GM21723 (cell line): ENCODE results near the gene CRIM1.
A peak's percentile ranks its signal among the peaks of the same experiment; 100 is the strongest.

Experiments used
- ATAC-seq: cut with Tn5 transposase; IDR thresholded peaks from one replicate; pipeline ENCODE4 v1.9.1; 2021; ENCODE audit warnings: mild to moderate bottlenecking, moderate library complexity; ENCODE audit not compliant: unreplicated experiment

Gene CRIM1

GRCh38 chr2:36480028-36480427 lies 124.5 kb downstream of the CRIM1 start:
- no peak for ATAC-seq

- no peak for ATAC-seq
These were observed 125.1 kb downstream of the CRIM1 start for GRCh38 chr2:36480636-36481035.

DNA sequence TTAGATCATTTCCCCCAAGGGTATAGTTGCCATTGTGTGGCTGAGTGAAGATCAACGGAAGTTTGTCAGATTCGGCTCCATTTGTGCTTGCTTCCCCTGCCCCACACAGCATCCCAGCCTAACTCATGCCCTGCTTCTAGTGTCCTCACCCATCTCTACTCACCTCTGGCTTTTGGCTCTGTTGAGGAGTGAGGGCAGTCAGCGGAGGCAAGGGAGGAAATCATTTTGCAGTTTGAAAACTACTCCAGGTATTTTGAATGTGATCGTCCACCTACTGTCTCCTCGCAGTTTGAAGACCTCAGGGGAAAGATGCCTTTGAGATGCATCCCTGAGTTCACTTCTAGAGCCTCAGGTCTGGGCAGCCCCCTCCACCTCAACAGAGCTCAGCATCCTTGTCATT lies 126.1 kb downstream of the CRIM1 start:
- no peak for ATAC-seq

DNA sequence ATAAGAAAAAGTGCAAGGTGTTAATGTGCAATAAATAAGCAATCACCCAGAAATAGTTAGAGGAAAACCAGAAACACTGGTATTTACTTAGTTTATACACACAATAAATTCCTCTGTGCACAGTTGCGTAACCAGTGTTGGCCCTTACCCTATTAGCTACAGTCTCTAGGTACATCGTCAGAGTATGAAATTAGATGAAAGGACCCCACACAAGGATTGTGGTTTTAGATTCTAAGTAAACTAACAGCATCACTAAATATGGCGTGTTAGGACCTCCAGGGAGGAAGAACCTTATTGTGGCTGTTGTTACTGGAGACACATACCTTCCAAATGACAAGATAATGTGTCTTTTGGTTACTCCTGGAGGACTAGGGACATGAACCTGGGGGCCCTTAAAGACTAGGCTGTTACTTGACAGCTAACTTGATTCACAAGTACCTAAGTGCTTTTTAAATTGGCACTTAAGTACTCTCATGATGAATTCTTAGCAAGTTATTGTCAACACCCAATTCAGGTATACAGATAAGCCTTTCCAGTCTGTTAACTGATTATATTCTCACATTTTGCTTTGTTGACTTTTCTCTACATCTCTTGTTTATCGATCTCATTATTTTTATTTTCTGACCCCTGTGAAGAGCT lies 127.1 kb downstream of the CRIM1 start:
- no peak for ATAC-seq

- no peak for ATAC-seq
These were observed 127.7 kb downstream of the CRIM1 start for GRCh38 chr2:36483290-36483689.

DNA sequence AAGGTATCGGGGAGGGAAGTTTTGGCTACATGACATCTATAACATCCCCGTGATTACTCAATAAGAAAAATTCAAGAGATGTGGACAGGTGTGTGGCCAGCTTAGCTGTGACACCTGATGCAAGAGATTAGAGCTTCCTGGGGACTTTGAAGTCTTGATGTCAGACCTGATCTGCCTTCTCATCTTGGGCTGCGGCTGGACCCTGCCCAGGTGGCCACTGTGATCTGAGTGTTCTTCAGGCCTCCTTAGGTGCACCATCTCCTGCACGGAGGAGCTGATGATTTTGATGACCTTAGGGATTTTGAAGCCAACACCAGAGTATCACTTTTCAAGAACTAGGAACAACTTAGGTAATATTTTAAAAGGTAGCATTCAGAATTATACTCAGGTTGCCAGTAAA lies 128.9 kb downstream of the CRIM1 start:
- no peak for ATAC-seq

- ATAC-seq = no peak
These were observed 129.9 kb downstream of the CRIM1 start for GRCh38 chr2:36485521-36485920.

GRCh38 chr2:36486521-36487044 lies 131.0 kb downstream of the CRIM1 start:
- ATAC-seq = no peak

DNA sequence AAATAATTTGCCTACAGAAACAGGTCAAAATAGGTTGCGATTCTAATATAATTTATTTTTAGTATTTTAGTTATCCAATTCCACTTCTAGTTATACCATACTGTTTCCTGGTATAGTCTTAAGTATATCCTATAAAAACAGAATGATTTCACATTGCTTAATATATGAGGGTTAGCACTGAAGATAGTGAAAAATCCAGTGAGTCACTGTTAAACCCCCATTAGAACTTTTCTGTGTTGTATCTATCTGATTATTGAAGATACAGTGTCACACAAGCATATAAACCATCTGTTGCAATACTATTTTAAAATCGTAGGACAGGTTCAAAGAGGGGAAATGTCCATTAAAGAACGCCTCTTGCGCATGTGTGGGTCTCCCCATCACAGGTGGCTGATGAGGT lies 132.4 kb downstream of the CRIM1 start:
- ATAC-seq = no peak

DNA sequence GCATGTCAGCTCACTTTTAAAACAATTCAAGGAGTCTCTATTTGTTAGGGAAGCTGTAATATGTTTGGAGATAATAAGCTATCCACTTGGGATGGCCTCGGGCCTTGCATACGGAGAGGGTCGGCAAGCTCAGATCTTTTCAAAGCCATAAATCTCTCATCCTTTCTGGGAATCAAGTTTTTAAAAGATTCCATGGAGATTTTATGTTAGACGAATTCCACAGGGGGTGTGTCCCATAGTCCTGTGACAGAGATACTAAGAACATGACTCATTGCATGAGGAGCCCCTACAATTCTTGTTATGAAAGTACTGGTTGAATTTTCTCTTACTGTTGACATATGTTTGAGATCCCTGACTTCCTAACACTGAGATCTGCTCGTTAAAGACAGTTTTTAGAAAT lies 133.7 kb downstream of the CRIM1 start:
- no peak for ATAC-seq

- ATAC-seq = no peak
These were observed 135.2 kb downstream of the CRIM1 start for GRCh38 chr2:36490749-36491148.

GRCh38 chr2:36492216-36492945 lies 136.8 kb downstream of the CRIM1 start:
- ATAC-seq = no peak

- no peak for ATAC-seq
These were observed 137.7 kb downstream of the CRIM1 start for GRCh38 chr2:36493306-36493705.

DNA sequence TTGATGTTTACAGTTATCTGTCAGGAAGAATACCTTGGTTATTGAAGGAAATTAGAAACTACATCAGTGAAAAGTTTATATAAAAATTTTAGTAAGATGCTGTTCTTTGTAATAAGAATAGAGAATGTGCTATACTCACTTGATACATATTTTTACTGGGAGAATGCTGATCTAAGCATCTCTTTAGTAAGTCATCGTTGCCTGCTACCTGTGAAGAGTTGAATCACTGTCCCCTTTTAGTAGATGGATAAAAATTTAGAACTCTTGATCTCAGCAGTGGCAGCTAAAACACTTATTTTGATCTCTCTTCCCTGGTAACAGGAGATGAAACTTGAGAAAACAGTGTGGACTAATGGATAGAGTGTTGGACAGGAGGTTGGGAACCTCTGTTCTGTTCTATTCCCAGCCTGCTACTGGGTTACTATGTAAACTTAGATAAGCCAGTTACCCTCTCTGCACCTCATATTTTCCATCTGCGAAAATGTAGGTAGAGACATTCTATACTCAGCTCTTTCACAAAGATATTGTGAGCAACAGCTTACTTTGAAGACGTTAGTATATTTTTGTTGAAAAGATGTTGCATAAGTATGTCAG lies 142.1 kb downstream of the CRIM1 start:
- ATAC-seq = no peak

- ATAC-seq = no peak
These were observed 143.7 kb downstream of the CRIM1 start for GRCh38 chr2:36499128-36499820.

GRCh38 chr2:36500072-36500471 lies 144.5 kb downstream of the CRIM1 start:
- no peak for ATAC-seq

DNA sequence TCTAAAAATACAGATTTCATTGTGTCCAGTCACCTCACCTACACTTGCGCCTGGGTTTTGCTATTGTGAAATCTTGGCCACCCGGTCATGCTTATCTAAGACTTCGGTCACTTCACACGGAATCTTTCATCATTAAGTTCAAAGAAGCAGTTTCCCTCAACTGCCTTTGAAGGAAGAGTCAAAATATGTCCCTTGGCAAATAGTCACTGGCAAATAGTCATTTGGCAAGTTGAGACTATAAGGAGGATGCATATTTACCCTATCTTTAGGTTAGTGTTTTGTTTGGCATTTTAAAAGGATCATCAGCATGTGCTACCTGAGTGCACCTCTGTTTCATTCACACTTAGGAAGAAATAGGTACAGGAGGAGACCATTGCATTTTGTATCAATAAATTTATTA lies 146.5 kb downstream of the CRIM1 start:
- ATAC-seq = no peak

- peak; percentile 97 for ATAC-seq
These were observed 151.8 kb downstream of the CRIM1 start for GRCh38 chr2:36507408-36507812.

GRCh38 chr2:36509075-36509474 lies 153.5 kb downstream of the CRIM1 start:
- ATAC-seq = no peak

DNA sequence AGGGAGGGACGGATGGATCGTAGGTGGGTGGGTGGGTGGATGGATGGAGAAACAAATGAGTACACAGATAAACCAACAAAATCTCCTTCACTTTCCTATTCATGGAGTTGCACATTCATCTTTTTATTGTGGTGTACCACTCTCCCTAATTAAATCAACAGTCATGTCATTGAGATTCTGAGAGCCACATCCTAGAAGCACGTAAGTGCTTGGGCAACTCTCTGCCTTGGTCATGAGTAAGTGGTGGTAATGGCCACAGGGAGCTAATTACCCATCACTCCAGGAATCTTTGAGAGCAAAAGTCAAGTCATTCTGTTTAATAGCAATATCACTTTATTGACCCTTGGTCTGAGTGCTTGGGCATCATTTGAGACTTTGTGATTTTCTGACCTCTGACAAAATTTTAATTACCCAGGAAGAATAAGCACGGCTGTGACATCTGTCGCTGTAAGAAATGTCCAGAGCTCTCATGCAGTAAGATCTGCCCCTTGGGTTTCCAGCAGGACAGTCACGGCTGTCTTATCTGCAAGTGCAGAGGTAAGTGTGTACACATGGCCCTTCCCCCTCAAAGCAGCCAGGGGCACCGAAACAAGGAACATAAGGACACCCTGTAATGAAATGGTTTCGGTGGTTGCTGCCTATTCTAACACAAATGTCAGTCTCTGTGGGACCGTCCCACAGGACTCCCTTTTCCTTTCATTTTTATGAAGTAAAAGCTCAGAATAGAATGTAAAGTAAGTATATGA lies 156.5 kb downstream of the CRIM1 start:
- ATAC-seq = no peak

- no peak for ATAC-seq
These were observed 157.1 kb downstream of the CRIM1 start for GRCh38 chr2:36512705-36513104.
